ENCODE measurements around the gene GON4L.

GON4L gene

DNA sequence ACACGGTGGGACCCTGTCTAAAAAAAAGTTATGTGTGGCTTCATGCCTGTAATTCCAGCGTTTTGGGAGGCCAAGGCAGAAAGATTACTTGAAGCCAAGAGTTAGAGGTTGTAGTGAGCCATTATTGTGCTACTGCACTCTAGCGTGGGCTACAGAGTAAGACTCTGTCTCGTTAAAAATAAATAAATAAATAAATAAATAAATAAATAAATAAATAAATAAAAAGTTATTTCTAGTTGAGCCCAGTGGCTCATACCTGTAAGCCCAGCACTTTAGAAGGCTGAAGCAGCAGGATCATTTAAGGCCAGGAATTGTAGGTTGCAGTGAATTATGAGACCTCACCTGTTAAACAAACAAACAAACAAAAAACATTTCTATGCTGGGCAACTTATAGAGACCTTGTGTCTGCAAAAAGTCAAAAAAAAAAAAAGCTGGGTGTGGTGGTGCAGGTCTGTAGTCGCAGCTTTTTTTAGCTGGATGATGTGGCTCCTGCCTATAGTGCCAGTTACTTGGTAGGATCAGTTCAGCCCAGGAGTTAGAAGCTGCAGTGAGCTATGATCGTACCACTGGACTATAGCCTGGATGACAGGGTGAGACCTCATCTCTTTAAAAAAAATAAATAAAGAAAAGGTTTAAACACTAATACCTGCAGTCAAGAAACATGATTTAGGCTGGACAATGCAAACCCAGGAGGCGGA is 25.6 kb downstream of the GON4L start:
- CTCF ChIA-PET: no interaction called here
- WGBS (ENCODE audit: insufficient coverage): 100% methylated on average over 5 of the region's 7 CpGs

GRCh38 chr1:155827450-155827849 is 29.6 kb downstream of the GON4L start:
- CTCF ChIA-PET: interaction anchor here (0.8 kb wide), 1 partner anchor 14 kb away, joined by 3 read pairs; no protein-coding TSS in a partner anchor
- no peak for DNase-seq
- POLR2A ChIA-PET: no interaction called here
- Histone ChIP-seq H3K4me3 (ENCODE audit: control insufficient read depth in 1 of 7, extremely low read depth in 1 of 7, insufficient read depth in 4 of 7, low read depth in 2 of 7, low read length in 6 of 7) (no peak overlapping the region), H3K27me3 (replicated peaks in 2 of 5; ENCODE audit: control insufficient read depth in 4 of 5, insufficient read depth in 5 of 5, low read length in 4 of 5) (no peaks in the 10 kb centered on the region), H3K4me1 (ENCODE audit: control extremely low read depth in 1 of 4, control insufficient read depth in 4 of 4, insufficient read depth in 4 of 4, low read length in 3 of 4) (no peaks in the 10 kb centered on the region), H3K9me3 (ENCODE audit: control extremely low read depth in 1 of 5, control insufficient read depth in 4 of 5, insufficient read depth in 2 of 5, low read depth in 1 of 5, low read length in 4 of 5) (no peaks in the 10 kb centered on the region), H3K36me3 (ENCODE audit: control insufficient read depth in 4 of 4, insufficient read depth in 4 of 4, low read length in 3 of 4) (peaks cover 0 to 30% (median 14%) of the 10 kb centered on the region in 4 experiments), H3K27ac (ENCODE audit: insufficient read depth in 1 of 2, low read depth in 1 of 2, low read length in 2 of 2, poor library complexity in 1 of 2, severe bottlenecking in 2 of 2) (no peak overlapping the region)
- WGBS (ENCODE audit: insufficient coverage): 88% methylated on average over 1 of the region's 4 CpGs

More for the DNA sequence above, 25.6 kb downstream of the GON4L start:
- no peaks in the 10 kb centered on the region for H3K9me3 ChIP-seq (ENCODE audit: control extremely low read depth in 1 of 5, control insufficient read depth in 4 of 5, insufficient read depth in 2 of 5, low read depth in 1 of 5, low read length in 4 of 5)
- H3K27ac ChIP-seq (ENCODE audit: insufficient read depth in 1 of 2, low read depth in 1 of 2, low read length in 2 of 2, poor library complexity in 1 of 2, severe bottlenecking in 2 of 2): no peak overlapping the region
- H3K27me3 ChIP-seq (replicated peaks in 2 of 5; ENCODE audit: control insufficient read depth in 4 of 5, insufficient read depth in 5 of 5, low read length in 4 of 5): no peaks in the 10 kb centered on the region
- DNase-seq: no peak
- H3K36me3 ChIP-seq (ENCODE audit: control insufficient read depth in 4 of 4, insufficient read depth in 4 of 4, low read length in 3 of 4): peaks cover under 1 to 14% (median 11%) of the 10 kb centered on the region in 4 experiments
- POLR2A ChIA-PET: no interaction called here
- no peak overlapping the region for H3K4me3 ChIP-seq (ENCODE audit: control insufficient read depth in 1 of 7, extremely low read depth in 1 of 7, insufficient read depth in 4 of 7, low read depth in 2 of 7, low read length in 6 of 7)
- H3K4me1 ChIP-seq (ENCODE audit: control extremely low read depth in 1 of 4, control insufficient read depth in 4 of 4, insufficient read depth in 4 of 4, low read length in 3 of 4): peaks cover 0 to 8% (median 3%) of the 10 kb centered on the region in 4 experiments

DNA sequence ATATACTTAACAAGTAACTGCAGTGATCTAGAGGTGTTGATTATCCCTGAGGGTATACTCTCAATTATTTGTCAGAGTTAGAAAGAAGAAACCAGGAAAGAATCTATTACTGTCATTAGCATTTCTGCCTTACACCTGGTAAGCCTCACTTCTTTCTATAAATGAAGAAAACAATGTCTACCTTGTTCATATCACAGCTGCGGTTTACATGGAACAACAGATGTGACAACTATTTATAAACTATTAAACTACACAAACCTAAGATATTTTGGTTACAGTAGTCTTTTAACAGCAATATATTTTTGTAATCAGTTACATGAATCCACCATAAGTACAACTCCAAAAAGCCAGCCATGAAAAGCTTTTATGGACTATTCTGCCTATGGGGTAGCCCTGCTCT is 40.7 kb downstream of the GON4L start:
- no CpG with 5 or more reads among the region's 1 CpG for WGBS (ENCODE audit: insufficient coverage)
- Histone ChIP-seq H3K9me3 (ENCODE audit: control extremely low read depth in 1 of 5, control insufficient read depth in 4 of 5, insufficient read depth in 2 of 5, low read depth in 1 of 5, low read length in 4 of 5) (no peaks in the 10 kb centered on the region), H3K27ac (ENCODE audit: insufficient read depth in 1 of 2, low read depth in 1 of 2, low read length in 2 of 2, poor library complexity in 1 of 2, severe bottlenecking in 2 of 2) (peak overlapping the region in 1 of 2 experiments; percentile 16), H3K27me3 (replicated peaks in 2 of 5; ENCODE audit: control insufficient read depth in 4 of 5, insufficient read depth in 5 of 5, low read length in 4 of 5) (no peaks in the 10 kb centered on the region), H3K36me3 (ENCODE audit: control insufficient read depth in 4 of 4, insufficient read depth in 4 of 4, low read length in 3 of 4) (peaks cover 15 to 76% (median 39%) of the 10 kb centered on the region in 4 experiments), H3K4me1 (ENCODE audit: control extremely low read depth in 1 of 4, control insufficient read depth in 4 of 4, insufficient read depth in 4 of 4, low read length in 3 of 4) (no peaks in the 10 kb centered on the region), H3K4me3 (ENCODE audit: control insufficient read depth in 1 of 7, extremely low read depth in 1 of 7, insufficient read depth in 4 of 7, low read depth in 2 of 7, low read length in 6 of 7) (no peak overlapping the region)
- POLR2A ChIA-PET: no interaction called here
- no peak for DNase-seq
- CTCF ChIA-PET: interaction anchor here (1.0 kb wide), 1 partner anchor 44 kb away, joined by 3 read pairs; no protein-coding TSS in a partner anchor

- POLR2A ChIA-PET: no interaction called here
- 100% methylated on average over 2 of the region's 3 CpGs for WGBS (ENCODE audit: insufficient coverage)
- H3K27me3 ChIP-seq (replicated peaks in 2 of 5; ENCODE audit: control insufficient read depth in 4 of 5, insufficient read depth in 5 of 5, low read length in 4 of 5): no peaks in the 10 kb centered on the region
- CTCF ChIA-PET: no interaction called here
- H3K4me3 ChIP-seq (ENCODE audit: control insufficient read depth in 1 of 7, extremely low read depth in 1 of 7, insufficient read depth in 4 of 7, low read depth in 2 of 7, low read length in 6 of 7): no peak overlapping the region
- DNase-seq: no peak
- H3K4me1 ChIP-seq (ENCODE audit: control extremely low read depth in 1 of 4, control insufficient read depth in 4 of 4, insufficient read depth in 4 of 4, low read length in 3 of 4): peaks cover 0 to 6% (median 4%) of the 10 kb centered on the region in 4 experiments
- H3K9me3 ChIP-seq (ENCODE audit: control extremely low read depth in 1 of 5, control insufficient read depth in 4 of 5, insufficient read depth in 2 of 5, low read depth in 1 of 5, low read length in 4 of 5): no peaks in the 10 kb centered on the region
- H3K36me3 ChIP-seq (ENCODE audit: control insufficient read depth in 4 of 4, insufficient read depth in 4 of 4, low read length in 3 of 4): peaks cover 11 to 54% (median 33%) of the 10 kb centered on the region in 4 experiments
- no peak overlapping the region for H3K27ac ChIP-seq (ENCODE audit: insufficient read depth in 1 of 2, low read depth in 1 of 2, low read length in 2 of 2, poor library complexity in 1 of 2, severe bottlenecking in 2 of 2)
Observed at GRCh38 chr1:155813672-155814071, 43.3 kb downstream of the GON4L start.

DNA sequence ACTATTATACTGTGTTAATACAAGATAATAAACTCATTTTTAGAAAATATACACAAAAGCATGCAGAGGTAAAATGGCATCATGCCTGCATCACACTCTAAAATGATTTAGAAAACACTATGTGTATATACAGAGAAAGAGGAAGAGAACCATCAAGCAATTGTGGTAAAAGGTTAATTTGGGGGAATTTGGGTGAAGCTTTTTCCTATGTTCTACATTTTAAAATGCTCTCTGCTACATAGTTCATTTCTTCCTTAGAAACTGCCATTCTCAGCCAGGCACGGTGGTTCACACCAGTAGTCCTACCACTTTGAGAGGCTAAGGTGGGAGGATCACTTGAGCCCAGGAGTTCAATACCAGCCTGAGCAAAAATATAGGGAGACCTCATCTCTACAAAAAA is 44.1 kb downstream of the GON4L start:
- CTCF ChIA-PET: no interaction called here
- Histone ChIP-seq H3K27me3 (replicated peaks in 2 of 5; ENCODE audit: control insufficient read depth in 4 of 5, insufficient read depth in 5 of 5, low read length in 4 of 5) (no peaks in the 10 kb centered on the region), H3K9me3 (ENCODE audit: control extremely low read depth in 1 of 5, control insufficient read depth in 4 of 5, insufficient read depth in 2 of 5, low read depth in 1 of 5, low read length in 4 of 5) (no peaks in the 10 kb centered on the region), H3K27ac (ENCODE audit: insufficient read depth in 1 of 2, low read depth in 1 of 2, low read length in 2 of 2, poor library complexity in 1 of 2, severe bottlenecking in 2 of 2) (no peak overlapping the region), H3K4me3 (ENCODE audit: control insufficient read depth in 1 of 7, extremely low read depth in 1 of 7, insufficient read depth in 4 of 7, low read depth in 2 of 7, low read length in 6 of 7) (no peak overlapping the region), H3K4me1 (ENCODE audit: control extremely low read depth in 1 of 4, control insufficient read depth in 4 of 4, insufficient read depth in 4 of 4, low read length in 3 of 4) (peaks cover 2 to 9% (median 5%) of the 10 kb centered on the region in 4 experiments), H3K36me3 (ENCODE audit: control insufficient read depth in 4 of 4, insufficient read depth in 4 of 4, low read length in 3 of 4) (peaks cover 7 to 50% (median 34%) of the 10 kb centered on the region in 4 experiments)
- no peak for DNase-seq
- 75% methylated on average over 1 of the region's 1 CpG for WGBS (ENCODE audit: insufficient coverage)
- POLR2A ChIA-PET: interaction anchor here (0.7 kb wide), 1 partner anchor 309 kb away, joined by 3 read pairs; no protein-coding TSS in a partner anchor

DNA sequence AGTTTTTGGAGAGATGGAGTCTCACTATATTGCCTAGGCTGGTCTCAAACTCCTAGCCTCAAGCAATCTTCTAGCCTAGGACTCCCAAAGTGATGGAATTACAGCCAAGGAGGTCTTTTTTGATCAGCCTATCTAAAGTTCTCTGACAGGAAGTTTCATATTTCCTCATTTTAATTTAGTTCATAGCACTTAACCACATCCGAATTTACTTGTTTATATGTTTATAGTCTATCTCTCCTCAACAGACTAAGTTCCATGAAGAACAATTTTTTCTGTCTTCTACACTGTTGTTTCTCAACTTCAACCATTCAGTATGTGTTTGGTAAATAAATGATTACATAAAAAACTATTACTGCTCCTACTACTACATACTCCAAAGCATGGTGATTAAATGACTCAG is 47.9 kb downstream of the GON4L start:
- Histone ChIP-seq H3K36me3 (ENCODE audit: control insufficient read depth in 4 of 4, insufficient read depth in 4 of 4, low read length in 3 of 4) (peaks cover 11 to 48% (median 35%) of the 10 kb centered on the region in 4 experiments), H3K9me3 (ENCODE audit: control extremely low read depth in 1 of 5, control insufficient read depth in 4 of 5, insufficient read depth in 2 of 5, low read depth in 1 of 5, low read length in 4 of 5) (no peaks in the 10 kb centered on the region), H3K27me3 (replicated peaks in 2 of 5; ENCODE audit: control insufficient read depth in 4 of 5, insufficient read depth in 5 of 5, low read length in 4 of 5) (no peaks in the 10 kb centered on the region), H3K27ac (ENCODE audit: insufficient read depth in 1 of 2, low read depth in 1 of 2, low read length in 2 of 2, poor library complexity in 1 of 2, severe bottlenecking in 2 of 2) (no peak overlapping the region), H3K4me1 (ENCODE audit: control extremely low read depth in 1 of 4, control insufficient read depth in 4 of 4, insufficient read depth in 4 of 4, low read length in 3 of 4) (peaks cover 2 to 9% (median 5%) of the 10 kb centered on the region in 4 experiments), H3K4me3 (ENCODE audit: control insufficient read depth in 1 of 7, extremely low read depth in 1 of 7, insufficient read depth in 4 of 7, low read depth in 2 of 7, low read length in 6 of 7) (peak overlapping the region in 1 of 7 experiments; percentile 19)
- ChIA-PET POLR2A (no interaction called here), CTCF (interaction anchor here (1.5 kb wide), 1 partner anchor 10 kb away, joined by 4 read pairs; no protein-coding TSS in a partner anchor)
- peak; percentile 15 to 75 (median 59) for DNase-seq
- WGBS (ENCODE audit: insufficient coverage): no CpG with 5 or more reads among the region's 1 CpG

- Histone ChIP-seq H3K27me3 (replicated peaks in 2 of 5; ENCODE audit: control insufficient read depth in 4 of 5, insufficient read depth in 5 of 5, low read length in 4 of 5) (no peaks in the 10 kb centered on the region), H3K9me3 (ENCODE audit: control extremely low read depth in 1 of 5, control insufficient read depth in 4 of 5, insufficient read depth in 2 of 5, low read depth in 1 of 5, low read length in 4 of 5) (no peaks in the 10 kb centered on the region), H3K27ac (ENCODE audit: insufficient read depth in 1 of 2, low read depth in 1 of 2, low read length in 2 of 2, poor library complexity in 1 of 2, severe bottlenecking in 2 of 2) (no peak overlapping the region), H3K4me3 (ENCODE audit: control insufficient read depth in 1 of 7, extremely low read depth in 1 of 7, insufficient read depth in 4 of 7, low read depth in 2 of 7, low read length in 6 of 7) (no peak overlapping the region), H3K4me1 (ENCODE audit: control extremely low read depth in 1 of 4, control insufficient read depth in 4 of 4, insufficient read depth in 4 of 4, low read length in 3 of 4) (no peaks in the 10 kb centered on the region), H3K36me3 (ENCODE audit: control insufficient read depth in 4 of 4, insufficient read depth in 4 of 4, low read length in 3 of 4) (peaks cover 12 to 46% (median 26%) of the 10 kb centered on the region in 4 experiments)
- DNase-seq: peak in 2 of 3 donors; percentile 1 to 9
- CTCF ChIA-PET: no interaction called here
- POLR2A ChIA-PET: no interaction called here
Observed at GRCh38 chr1:155801149-155801548, 55.9 kb downstream of the GON4L start.
